ENCODE results near the gene YPEL2.

YPEL2 gene

GRCh38 chr17:59413014-59413766, 81.7 kb downstream of the YPEL2 start:
- DNase-seq (ENCODE audit: low read depth), result no peak
- no peak overlapping the region for H3K4me3 ChIP-seq (ENCODE audit: control insufficient read depth, low read depth, low read length)
- TF ChIP-seq, protein P1, sequence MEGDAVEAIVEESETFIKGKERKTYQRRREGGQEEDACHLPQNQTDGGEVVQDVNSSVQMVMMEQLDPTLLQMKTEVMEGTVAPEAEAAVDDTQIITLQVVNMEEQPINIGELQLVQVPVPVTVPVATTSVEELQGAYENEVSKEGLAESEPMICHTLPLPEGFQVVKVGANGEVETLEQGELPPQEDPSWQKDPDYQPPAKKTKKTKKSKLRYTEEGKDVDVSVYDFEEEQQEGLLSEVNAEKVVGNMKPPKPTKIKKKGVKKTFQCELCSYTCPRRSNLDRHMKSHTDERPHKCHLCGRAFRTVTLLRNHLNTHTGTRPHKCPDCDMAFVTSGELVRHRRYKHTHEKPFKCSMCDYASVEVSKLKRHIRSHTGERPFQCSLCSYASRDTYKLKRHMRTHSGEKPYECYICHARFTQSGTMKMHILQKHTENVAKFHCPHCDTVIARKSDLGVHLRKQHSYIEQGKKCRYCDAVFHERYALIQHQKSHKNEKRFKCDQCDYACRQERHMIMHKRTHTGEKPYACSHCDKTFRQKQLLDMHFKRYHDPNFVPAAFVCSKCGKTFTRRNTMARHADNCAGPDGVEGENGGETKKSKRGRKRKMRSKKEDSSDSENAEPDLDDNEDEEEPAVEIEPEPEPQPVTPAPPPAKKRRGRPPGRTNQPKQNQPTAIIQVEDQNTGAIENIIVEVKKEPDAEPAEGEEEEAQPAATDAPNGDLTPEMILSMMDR (IDR thresholded peaks at IDR 0.05; ENCODE audit: control insufficient read depth, insufficient read depth, low read depth, low read length, missing control alignments), result no peak

GRCh38 chr17:59415397-59415796, 83.9 kb downstream of the YPEL2 start:
- no peak overlapping the region for H3K4me3 ChIP-seq (ENCODE audit: control insufficient read depth, low read depth, low read length)
- TF ChIP-seq, protein P1 (IDR thresholded peaks at IDR 0.05; ENCODE audit: control insufficient read depth, insufficient read depth, low read depth, low read length, missing control alignments), result no peak
- no peak for DNase-seq (ENCODE audit: low read depth)

DNA sequence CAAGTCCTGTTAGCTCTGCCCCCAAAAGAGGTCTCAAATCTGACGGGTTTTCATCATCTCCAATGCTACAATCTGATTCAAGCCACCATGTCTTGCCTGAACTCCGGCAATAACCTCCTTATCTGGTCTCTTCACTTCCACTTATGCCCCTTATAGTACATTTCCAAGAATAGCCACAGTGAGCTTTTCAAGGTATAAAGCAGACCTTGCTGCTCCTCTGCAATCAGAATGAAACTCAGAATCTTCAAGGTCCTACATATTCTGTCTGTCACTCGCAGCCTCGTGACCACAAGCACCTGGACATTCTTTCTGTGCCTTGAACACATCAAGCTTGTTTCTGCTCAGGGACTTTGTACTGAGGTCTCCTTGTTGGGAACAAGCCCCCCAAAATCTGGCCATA, 84.7 kb downstream of the YPEL2 start:
- H3K4me3 ChIP-seq (ENCODE audit: control insufficient read depth, low read depth, low read length), result no peak overlapping the region
- TF ChIP-seq, protein P1 (IDR thresholded peaks at IDR 0.05; ENCODE audit: control insufficient read depth, insufficient read depth, low read depth, low read length, missing control alignments), result no peak
- DNase-seq (ENCODE audit: low read depth), result no peak

DNA sequence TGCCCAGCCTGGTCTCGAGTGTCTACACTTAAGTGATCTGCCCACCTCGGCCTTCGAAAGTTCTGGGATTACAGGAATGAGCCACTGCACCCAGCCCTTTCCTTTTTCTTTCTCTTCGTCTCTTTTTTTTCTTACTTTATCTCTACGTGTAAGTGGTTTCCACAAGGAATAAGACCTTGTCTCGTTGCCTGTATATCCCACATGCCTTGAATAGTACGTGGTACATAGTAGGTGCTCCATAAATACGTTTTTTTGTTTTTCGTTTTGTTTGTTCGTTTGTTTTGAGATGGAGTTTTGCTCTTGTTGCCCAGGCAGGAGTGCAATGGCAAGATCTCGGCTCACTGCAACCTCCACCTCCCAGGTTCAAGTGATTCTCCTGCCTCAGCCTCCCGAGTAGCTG, 86.0 kb downstream of the YPEL2 start:
- TF ChIP-seq, protein P1 (IDR thresholded peaks at IDR 0.05; ENCODE audit: control insufficient read depth, insufficient read depth, low read depth, low read length, missing control alignments), result no peak
- no peak overlapping the region for H3K4me3 ChIP-seq (ENCODE audit: control insufficient read depth, low read depth, low read length)
- DNase-seq (ENCODE audit: low read depth), result no peak

- TF ChIP-seq, protein P1 (IDR thresholded peaks at IDR 0.05; ENCODE audit: control insufficient read depth, insufficient read depth, low read depth, low read length, missing control alignments), result no peak
- DNase-seq (ENCODE audit: low read depth), result no peak
These were observed 87.3 kb downstream of the YPEL2 start for GRCh38 chr17:59418732-59419166.

DNA sequence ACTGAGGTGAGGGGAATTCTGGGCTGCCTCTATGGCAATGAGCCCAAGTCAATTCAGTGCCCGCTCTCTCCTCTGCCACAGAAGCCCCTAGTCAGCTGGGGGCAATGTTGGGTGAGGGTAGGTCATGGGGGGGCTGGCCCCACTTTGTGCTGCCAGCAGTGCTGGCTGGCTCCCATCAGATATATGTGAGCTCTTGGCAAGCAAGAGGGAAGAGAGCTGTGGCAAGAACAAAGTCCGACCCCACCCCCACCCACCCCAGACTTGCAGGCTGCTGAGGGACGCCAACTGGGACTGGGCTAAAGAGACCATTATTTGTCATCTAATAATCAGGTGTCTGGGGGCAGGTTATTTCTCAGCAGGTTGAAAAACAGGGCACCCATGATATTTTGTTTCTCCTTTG, 89.4 kb downstream of the YPEL2 start:
- TF ChIP-seq, protein P1 (IDR thresholded peaks at IDR 0.05; ENCODE audit: control insufficient read depth, insufficient read depth, low read depth, low read length, missing control alignments), result no peak
- DNase-seq (ENCODE audit: low read depth), result no peak
- H3K4me3 ChIP-seq (ENCODE audit: control insufficient read depth, low read depth, low read length), result no peak overlapping the region

More at GRCh38 chr17:59418732-59419166, 87.3 kb downstream of the YPEL2 start:
- no peak overlapping the region for H3K4me3 ChIP-seq (ENCODE audit: control insufficient read depth, low read depth, low read length)
